Sigmoid colon (tissue), 4 donors: ENCODE results near the gene PSMA4.

ENCODE experiments used
- CTCF ChIP-seq, 4 experiments: fragments of 450-650 bp in 3 of 4; fragments of 200-600 bp in 1 of 4; IDR thresholded peaks; one replicate each; pipeline ENCODE4 v1.5.1; 2016 to 2019; ENCODE audit warnings: antibody characterized with exemption in 4 of 4, mild to moderate bottlenecking in 3 of 4, moderate library complexity in 2 of 4
- EP300 ChIP-seq, 4 donors: sonication (generic); formaldehyde crosslinking; IDR thresholded peaks; one replicate each; pipeline ENCODE4 v1.6.1; 2017; ENCODE audit warnings: antibody characterized with exemption in 4 of 4
- POLR2A ChIP-seq, 2 donors: fragments of 450-650 bp; IDR thresholded peaks; one replicate each; pipeline ENCODE4 v1.6.1; 2016; ENCODE audit warnings: antibody characterized with exemption in 2 of 2, mild to moderate bottlenecking in 2 of 2, moderate library complexity in 2 of 2

- TF ChIP-seq POLR2A (IDR thresholded peaks at IDR 0.05) = no peak
- TF ChIP-seq CTCF (IDR thresholded peaks at IDR 0.05) = no peak
- TF ChIP-seq EP300 (IDR thresholded peaks at IDR 0.05) = no peak
These were observed 4.1 kb upstream of the PSMA4 start for GRCh38 chr15:78536134-78536533.
